ENCODE results near the gene RAB13.

- TF ChIP-seq CTCF (conservative IDR thresholded peaks at IDR 0.05) (no peak), EZH2 (IDR thresholded peaks at IDR 0.05; ENCODE audit: low read depth) (no peak)
These were observed 31.3 kb downstream of the RAB13 start for GRCh38 chr1:153954826-153955225.
